Stimulated activated CD8-positive, alpha-beta memory T cell treated with anti-CD3 and anti-CD28 coated beads, Interleukin-12 subunit alpha, Interleukin-12 subunit beta, amount 100 ng/mL, for 24 hours (primary cell): Measurements from ENCODE around the gene NKD1.

ENCODE experiments used
- DNase-seq: peaks from one replicate; pipeline ENCODE4 v3.0.0-alpha.2; 2020; ENCODE audit errors: extremely low read depth

Gene NKD1

DNA sequence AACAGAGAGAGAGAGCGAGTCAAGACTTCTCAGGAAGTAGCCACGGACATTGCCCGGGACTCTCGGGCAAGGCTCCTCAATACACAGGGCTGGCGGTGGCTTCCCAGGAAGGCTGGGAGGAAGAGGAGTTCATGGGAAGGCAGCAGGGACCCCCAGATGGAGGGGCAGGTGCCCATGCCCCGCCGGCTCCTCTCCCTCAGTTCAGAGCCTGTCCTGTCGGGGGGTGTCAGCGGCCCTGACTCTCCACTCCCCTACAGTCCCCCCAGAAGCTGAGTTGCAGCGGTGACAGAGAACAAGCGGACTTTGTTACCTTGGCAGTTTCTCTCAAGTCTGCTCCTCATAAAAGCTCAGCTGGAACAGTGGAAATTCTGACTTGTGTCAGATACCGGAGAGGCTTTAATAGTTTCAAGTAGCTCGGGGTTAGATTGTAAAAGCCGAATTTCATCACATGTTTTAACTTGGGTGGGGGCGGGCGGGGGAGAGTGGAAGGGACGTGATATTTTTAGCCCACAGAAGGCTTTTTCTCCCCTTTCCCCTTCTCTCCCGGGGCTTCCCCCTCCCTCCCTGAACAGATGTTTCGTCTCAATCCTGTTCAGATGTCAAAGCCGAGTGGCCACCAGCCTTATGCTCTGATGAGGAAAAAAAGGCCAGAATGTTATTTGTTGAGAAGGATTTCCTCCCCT, 65.2 kb downstream of the NKD1 start:
- DNase-seq = no peak

DNA sequence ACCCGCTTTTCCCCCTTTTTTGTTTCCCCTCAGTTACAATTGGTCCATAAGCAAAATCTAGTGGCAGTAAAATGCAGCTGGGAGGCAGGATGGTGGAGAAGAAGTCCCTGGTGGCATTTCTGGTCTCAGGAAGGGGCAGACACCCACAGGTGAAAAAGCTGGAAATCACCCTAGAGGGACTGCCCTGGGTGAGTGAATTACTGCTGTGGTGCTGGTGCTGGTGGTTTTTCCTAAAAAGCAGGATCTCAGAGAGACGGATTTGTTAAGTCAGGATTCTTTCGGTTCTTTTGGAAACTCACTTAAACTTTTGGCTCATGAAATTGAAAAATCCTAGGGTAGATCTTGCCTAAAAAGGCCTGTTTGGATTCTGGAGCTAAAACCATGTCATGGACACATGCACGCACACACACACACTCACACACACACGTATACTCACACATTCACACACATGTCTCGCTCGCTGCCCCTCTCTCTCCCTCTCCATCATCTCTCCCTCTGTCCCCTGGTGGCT, 65.8 kb downstream of the NKD1 start:
- no peak for DNase-seq

DNA sequence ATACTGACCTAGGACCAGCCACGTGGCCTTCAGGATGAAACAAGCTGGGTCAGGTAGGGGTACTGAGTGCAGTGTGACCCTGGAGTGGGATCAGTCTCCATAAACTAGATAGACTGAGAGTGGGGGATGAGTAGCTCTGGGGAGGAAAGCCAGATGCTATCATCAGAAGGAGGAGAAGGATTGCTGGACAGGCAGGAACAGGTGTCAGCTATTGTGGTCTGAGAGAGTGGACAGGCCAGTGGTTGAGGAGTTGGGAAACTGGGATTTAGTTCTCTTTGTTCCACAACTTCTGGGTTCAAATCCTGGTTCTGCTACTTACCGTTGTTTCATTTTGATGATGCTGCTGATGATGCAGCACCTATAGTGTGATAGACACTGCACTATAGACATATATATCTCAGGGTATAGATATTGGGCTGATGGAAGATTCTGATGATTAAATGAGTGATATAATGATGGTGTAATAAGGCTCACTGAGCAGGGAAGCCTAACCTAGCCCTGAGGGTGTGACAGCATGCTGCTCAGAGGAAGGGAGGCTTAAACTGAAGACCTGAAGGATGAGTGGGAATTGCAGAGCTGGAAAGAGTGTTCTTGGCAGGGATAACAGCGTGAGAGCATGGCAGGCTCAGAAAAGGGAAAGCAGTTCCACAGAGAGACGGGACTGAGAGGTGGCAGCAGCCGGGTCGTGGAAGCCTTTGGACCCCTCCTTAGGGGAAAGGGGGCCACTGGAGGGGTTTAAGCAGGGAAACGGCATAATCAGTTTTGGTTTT, 66.9 kb downstream of the NKD1 start:
- no peak for DNase-seq

DNA sequence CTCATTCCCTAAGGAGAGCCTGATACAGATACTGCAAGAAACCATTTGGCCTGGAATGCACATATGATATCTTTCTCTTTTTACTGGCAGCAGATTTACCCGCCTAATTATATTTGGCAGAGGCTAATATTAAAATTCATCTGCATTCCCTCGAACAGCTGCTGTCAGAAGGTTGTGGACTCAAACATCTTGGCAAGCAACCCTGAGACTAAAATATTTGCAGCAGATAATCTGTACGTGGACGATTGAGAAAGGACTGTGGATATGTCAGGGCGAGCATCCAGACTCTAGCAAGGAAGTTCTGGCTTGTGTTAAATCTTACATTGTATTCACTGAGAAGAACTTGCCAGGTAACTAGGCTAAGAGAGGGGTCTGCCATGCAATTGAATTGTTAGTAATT, 67.7 kb downstream of the NKD1 start:
- no peak for DNase-seq

DNA sequence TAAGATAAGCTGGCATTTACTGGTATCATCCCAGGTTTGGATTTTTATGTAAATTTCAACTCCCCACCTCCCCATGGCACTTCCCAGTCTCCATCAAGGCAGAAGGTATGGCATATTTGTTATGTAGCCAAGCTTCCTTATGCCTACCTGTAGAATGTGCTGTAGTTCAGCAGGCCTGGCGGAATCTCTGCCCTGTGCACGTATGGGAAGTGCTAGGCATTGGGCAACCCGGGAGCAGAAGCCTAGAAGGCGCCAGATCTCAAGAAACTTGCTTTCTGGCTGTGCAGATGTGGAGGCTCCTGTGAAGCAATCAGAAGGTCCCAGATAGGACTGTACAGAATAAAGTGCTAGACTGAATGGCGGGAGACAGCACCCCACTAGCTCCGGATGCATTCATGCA, 68.2 kb downstream of the NKD1 start:
- no peak for DNase-seq

DNA sequence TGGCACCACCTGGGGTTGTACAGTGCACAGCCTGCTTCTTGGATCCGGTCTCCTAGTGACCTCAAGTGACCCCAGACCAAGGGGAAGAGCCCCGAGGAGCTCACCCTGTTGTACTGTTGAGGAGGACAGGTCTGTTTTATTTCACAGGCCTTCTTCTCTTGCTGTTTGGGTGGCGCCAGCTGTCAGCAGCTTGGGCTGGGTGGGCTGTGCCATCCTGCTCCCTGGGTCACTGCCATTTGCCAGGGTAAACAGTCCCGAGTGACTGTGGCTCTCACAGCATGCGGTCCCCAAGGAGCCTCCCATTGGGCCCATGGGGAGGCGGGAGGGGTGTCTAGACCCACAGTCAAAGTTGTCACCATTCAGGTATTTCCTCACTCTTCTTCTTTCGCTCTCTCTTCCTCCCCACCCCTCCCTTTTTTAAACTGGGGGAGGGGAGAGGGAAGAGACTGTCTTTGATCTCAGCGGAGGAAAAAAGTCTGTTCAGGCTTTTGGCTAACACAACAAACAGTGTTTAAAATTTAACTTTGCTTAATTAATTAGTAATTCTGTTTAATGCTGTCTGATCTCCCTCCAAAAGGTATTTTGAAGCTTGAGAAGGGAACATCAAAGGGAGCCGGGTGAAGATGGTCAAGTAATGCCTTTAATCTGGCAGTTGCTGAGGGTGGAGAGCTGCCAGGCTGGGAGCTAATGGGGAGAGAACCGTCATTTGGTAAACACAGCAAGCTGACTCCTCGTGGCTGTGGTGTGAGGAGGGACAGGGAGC, 68.9 kb downstream of the NKD1 start:
- DNase-seq = no peak

DNA sequence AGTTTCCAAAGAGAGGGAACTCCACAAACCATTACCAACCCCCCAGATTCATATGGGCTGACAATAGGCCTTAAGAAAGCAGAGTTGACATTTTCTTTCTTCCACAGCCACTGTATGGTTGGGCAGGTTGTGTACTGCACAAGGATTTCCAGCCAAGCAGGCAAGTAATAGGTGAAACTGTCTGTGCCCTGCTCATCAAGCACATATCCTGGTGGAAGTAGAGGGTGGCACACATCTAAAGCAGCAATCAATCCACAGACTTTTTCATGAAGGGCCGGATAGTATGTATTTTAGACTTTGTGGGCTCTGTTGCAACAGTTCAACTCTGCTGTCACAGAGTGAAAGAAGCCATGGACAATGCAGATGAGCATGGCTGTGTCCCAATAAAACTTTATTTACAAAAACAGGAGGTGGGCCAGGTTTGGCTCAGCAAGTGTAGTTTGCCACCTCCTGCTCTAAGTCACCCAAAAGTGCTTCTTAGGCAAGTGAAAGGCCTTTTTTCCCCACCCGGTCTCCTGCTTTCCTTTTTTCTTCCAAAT, 69.5 kb downstream of the NKD1 start:
- no peak for DNase-seq

DNA sequence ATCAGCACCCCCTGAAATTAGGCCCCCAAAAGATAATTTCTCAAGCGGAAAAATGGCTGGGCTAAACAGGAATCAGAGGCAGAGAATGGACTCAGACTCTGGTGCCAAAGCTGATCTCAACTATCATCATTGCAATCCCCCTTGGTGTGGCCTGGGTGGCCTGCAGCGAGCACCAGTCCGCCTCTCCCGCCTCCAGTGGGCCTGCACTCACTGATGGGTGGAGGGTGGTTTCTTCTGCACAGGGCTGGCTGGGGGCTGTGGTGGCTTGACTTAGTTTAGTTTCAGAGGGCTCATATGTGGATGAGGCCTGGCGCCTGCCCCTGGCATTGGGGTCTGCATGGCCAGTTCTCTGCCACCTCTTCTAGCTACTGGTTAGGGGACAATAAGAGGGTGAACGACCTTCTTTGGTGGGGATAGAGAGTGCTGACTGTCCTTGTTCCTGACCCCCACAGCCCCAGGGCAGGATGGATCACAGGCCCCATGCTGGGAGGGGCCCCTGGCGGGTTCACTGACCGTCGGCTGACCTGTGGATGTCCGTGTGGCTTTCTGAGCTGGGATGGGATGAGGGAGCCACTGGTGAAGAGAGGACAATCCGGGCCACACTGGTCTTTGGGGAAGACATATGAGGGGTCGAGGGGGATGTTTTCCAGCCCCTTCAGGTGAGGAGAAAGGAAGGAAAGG, 70.2 kb downstream of the NKD1 start:
- no peak for DNase-seq

DNA sequence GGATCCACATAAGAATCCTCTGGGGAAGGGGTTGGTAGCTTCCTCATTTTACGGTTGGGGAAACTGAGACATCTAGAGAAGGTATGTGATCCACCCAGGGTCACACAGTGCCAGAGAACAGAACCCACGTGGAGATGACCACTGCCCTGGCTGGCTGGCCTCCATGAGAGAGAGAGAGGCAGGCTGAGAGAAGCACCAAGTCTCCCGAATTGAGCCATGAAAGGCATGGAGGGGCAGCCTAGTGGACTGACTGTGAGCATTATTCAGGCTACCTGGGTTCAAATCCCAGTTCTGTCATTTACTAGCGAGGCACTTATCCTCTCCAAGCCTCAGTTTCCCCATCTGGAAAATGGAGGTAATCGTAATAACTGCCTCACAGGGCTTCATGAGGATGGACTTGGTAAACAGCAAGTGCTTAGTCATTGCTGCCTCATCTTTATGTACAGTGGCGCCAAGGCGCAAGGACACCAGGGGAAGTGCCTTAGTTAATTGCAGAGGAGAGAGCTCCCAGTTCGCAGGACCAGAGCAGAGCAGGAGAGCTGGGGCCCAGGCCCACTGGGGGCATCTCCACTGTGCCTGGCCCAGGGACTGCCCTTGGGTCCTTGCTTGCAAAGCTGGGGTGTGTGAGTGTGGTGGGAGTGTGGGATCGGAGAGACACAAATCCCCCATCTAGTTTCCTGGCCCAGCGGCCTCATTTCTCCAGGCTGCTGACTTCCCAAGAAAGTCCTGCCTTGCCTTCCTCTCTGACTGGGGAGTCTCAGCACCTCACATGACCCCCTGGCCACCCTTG, 71.7 kb downstream of the NKD1 start:
- DNase-seq = no peak

DNA sequence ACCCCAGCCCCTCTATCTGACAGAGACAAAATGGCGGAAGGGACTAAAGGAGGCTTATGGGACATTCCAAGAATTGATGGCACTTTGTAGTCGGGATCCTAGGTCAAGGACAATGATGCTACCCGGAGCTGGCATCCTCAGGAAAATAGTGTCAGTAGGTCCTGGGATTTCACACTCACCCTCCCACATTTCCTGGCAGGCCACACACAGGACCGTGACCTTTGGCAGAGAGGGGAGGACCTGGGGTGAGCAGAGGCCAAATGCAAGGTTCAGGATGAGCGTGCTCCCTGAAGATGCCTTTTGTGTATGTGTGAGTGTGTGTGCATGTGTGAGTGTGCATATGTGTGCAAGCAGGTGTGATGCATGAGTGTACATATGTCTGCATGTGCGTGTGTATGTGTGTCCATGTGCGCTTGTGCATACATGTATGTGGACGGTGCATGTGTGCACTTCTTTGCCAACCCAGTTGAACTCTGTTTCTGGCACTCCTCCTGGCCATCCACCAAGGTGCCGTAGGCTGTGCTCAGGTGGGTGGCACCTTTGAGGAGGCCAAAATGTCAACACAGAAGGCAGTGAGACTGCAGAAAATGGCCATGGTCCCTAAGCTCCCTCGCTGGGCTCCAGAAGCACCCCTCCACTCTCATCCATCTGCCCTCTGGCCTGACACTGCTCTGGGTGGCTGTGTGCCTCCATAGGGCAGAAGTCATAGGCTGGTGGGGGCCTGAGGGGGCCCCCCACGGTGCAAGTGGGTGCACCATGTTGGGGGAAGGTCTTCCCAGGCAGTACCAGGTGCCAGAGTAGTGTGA, 72.7 kb downstream of the NKD1 start:
- DNase-seq = no peak

DNA sequence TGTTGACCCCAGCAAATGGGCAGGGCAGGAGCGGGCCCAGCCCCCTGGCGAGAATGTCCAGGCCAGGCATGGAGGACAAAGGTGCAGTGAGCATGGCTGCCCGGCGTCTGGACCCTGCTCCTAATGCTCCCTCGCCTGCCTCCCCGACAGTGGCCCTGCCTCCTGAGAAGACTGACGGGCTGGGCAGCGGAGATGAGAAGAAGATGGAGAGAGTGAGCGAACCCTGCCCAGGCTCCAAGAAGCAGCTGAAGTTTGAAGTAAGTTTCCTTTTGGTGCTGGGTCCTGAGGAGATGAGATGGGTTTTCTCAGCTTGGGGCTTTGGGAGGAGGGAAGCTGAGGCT, 73.2 kb downstream of the NKD1 start:
- no peak for DNase-seq

DNA sequence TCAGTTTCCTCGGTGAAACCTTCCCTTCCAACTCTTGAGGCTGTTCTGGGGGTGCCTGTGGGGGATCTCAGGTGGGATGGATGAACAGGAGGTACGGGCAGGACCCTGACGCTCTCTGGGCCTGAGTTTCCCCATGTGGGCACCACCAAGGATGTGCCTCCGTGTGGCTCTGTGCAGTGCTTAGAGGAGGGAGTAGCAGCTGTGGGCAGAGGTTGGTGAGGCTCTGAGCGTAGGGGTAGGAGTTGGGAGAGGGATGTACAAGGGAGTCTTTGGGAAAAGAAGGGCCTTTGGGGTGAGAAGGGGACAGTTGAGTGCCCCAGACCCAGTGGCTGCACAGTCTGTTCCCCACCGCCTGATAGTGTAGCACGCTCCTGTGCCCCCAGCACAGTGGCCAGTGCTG, 73.8 kb downstream of the NKD1 start:
- no peak for DNase-seq

DNA sequence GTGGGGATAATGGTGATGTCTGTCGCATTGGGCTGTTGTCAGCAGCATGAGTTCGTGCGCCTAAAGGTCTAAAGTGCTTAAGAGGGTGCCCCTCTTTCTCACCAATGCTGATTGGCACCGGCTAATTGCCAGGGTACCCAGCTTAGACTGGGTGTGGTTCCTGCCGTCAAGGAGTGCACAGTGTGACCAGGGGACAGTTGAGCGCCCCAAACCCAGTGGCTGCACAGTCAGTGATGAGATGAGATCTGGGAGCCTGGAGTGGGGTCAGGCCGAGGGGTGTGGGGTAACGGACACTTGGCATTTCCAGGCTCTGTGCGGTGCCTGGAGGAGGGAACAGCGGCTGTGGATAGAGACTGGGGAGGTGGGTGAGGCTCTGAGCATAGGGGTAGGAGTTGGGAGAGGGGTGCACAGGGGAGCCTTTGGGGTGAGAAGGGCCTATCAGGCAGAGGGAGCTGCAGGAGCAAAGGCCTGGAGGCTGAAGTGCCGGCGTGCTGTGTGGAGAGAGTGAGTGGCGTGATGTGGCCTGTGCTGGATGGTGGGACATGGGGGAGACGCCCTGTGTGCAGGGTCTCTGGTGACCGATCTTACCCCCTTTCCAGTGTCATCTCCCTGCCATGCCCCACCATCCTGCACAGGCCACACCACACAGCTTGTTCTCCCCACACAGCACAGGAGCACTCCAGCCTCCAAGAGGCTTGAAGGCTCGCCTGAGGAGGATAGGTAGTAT, 74.6 kb downstream of the NKD1 start:
- no peak for DNase-seq

DNA sequence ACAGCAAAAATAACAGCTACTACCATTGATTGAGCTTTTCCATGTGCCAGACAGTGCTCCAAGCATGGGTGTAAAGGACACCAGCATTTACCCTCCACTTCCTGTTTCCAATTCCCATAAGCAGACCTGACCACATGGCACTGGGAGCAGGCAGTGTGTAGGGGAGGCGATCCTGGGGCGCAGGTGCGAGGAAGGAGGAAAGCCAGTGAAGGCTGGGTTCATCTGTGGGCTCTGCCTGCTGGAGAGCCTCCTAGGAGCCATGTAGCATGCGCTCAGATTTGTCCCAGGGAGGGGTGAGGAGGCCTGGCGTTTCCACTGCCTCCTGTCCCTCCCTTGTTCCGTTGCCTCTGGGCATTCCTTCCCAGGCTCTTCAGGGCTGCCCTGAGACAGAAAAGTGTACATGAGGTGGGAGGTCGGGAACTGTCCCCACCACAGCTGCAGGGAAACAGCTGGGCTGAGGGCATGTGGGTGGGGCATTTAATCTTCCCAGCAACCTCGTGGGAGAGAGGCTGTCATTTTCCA, 76.3 kb downstream of the NKD1 start:
- no peak for DNase-seq

DNA sequence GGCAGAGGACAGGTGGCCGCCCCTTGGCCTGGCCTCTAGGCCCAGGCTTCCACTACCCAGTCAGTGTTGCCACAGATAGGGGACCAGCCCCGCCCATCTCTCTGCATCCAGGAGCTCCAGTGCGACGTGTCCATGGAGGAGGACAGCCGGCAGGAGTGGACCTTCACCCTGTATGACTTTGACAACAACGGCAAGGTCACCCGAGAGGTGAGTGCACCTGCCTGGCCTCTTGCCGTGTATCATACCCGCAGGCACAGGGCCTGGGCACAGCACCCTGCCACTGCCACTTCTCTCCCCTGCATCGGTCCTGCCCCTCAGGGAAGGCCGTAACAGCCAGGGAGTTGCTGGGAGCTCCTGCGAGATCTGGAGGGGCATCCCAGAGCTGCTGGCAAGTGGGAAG, 77.2 kb downstream of the NKD1 start:
- DNase-seq = no peak

DNA sequence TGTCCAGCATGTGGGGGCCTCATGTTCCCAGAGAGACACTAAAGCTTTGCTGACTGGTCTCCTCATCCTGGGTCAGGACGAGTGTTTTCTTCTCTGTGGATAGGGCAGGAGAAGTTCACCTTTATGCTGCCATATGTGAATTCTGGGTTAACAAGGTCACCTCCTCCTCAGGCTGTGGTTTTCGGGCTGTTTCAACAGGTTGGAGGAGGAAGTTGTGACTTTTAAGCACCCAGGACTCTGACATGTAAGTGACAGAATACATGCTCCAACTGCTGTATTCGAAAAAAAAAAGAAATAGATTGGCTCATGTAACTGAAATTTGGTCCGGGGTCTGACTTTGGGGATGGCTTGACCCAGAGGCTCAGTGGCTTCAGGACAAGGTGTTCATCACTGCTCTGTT, 78.7 kb downstream of the NKD1 start:
- no peak for DNase-seq

DNA sequence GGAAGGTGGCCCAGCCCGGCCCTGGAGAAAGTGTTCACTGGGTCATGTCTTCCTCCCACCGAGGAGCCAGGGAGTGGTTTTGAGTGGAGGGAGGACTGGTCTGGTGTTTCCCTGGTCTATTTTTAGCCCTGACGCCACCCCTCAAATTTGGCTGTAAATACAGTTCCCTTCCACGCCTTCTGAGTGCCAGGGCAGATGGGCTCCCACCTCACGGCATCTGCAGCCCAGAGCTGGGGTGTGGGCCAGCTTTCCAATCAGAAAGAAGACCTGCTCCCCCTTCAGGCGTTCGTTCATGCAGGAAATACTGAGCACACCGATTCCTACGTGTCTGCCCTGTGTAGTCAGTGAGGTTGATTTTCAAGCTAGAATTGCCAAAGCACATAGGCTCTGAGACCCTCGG, 79.2 kb downstream of the NKD1 start:
- DNase-seq = no peak

DNA sequence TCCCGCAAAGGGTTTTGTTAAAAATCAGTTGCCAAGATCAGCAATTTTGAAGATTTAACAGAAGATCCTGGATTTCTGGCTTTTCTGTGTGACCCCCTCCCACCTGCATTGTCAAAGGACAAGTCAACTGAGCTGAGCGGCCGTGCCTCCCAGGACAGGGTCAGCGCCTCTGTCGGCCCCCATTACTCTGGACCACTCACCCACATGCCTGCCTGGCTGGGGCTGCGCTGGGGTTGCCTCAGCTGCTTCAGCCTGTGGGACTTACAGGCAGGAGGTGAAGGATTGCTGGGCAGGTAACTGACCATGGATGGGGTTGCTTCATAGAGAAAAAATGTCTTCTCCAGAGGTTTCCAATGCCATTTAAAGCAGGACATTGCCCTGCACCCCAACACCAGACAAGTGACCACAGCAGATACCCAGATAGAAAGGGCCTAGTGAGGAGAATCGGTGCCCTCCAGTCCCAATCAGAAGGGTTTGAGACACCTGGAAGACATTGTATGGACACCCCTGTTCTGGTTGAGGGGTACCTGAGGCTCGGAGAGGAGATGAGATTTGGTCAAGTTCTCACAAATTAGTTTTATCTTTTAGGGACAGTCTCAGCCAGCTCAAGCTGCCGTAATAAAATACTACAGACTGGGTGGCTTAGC, 80.1 kb downstream of the NKD1 start:
- DNase-seq = no peak

DNA sequence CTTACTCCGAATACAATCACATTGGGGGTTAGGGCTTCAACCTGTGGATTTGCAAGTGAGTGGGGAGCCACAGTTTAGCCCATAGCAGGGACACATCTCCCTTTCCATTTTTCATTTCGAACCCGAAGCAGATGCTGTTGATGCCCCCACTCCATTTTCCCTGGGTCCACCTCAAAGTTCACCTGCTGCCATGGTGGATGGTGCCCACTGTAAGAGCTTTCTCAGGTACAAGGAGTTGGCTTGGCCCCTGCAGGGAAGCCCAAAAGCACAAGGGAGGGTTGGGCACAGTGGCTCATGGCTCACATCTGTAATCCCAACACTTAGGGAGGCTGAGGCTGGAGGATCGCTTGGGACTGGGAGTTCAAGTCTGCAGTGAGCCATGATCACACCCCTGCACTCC, 81.1 kb downstream of the NKD1 start:
- no peak for DNase-seq
